ENCODE measurements around the gene SERINC3.
A peak's percentile ranks its signal among the peaks of the same experiment; 100 is the strongest.

Gene SERINC3

DNA sequence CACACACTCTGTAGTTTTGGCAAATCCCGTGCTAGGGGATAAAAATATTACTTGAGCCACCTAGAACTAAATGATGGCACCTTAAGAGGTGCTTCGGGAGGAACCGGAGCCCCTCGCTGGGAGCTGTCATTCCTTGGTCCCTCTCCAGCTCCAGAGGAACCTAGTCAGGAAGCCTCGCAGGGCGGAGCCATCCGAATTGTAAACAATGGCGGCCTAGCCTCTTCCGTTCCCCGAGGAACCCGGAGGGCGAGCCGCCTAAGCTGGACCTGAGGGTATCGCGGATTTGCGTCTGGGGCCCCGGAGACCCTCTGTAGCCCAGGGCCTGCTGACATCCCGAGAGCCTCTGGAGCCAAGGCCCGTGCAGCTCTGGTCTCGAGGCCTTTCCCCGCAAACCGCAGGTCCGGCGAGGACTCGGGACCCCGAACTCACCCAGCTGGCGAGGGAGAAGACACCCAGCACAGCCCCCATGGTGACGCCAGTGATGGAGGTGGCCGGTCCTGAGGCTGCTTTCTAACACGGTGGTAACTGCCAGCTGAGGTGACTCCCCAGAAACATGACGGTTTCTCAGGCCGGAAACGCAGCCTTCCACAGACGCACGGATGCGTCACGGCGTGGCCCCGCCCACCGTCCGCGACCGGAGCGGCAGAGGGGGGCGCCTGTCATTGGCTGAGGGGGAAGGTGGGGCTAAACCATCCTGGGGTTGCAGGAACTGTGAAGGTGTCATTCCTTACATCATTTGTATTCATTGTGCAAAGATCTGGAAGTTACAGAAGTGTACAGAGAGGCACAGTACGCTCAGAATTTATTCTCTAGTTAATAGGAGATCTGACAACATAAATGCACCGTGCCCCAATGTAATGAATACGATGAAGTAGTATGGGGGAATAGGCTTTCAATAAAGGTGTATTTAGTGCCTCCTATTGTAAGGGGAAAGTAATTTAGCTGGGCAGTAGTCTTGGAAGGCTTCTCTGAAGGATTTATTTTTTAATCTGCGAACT is at the start of gene SERINC3:
Gene SERINC3 (minus strand): TSS at position 587 of the 998 bp plus-strand sequence. CDS start 119 bp downstream, at position 468.
- CTCF ChIA-PET, result interaction anchor here (0.7 to 2.5 kb wide), 4 partner anchors 10 to 93 kb away, joined by 3 to 21 read pairs (median 3); no protein-coding TSS in a partner anchor
- H3K4me3 ChIP-seq (ENCODE audit: low read depth, low read length), result peak within 1 kb of the TSS; percentile 100
- POLR2A ChIA-PET, result interaction anchor here (0.7 to 1.2 kb wide), 3 partner anchors 10 to 80 kb away, joined by 3 to 4 read pairs (median 3); no protein-coding TSS in a partner anchor
- TF ChIP-seq, protein P1, sequence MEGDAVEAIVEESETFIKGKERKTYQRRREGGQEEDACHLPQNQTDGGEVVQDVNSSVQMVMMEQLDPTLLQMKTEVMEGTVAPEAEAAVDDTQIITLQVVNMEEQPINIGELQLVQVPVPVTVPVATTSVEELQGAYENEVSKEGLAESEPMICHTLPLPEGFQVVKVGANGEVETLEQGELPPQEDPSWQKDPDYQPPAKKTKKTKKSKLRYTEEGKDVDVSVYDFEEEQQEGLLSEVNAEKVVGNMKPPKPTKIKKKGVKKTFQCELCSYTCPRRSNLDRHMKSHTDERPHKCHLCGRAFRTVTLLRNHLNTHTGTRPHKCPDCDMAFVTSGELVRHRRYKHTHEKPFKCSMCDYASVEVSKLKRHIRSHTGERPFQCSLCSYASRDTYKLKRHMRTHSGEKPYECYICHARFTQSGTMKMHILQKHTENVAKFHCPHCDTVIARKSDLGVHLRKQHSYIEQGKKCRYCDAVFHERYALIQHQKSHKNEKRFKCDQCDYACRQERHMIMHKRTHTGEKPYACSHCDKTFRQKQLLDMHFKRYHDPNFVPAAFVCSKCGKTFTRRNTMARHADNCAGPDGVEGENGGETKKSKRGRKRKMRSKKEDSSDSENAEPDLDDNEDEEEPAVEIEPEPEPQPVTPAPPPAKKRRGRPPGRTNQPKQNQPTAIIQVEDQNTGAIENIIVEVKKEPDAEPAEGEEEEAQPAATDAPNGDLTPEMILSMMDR (IDR thresholded peaks at IDR 0.05; ENCODE audit: insufficient read depth, low read length, missing control alignments), result no peak
- DNase-seq (ENCODE audit: low read depth, low spot score), result peak; percentile 60

DNA sequence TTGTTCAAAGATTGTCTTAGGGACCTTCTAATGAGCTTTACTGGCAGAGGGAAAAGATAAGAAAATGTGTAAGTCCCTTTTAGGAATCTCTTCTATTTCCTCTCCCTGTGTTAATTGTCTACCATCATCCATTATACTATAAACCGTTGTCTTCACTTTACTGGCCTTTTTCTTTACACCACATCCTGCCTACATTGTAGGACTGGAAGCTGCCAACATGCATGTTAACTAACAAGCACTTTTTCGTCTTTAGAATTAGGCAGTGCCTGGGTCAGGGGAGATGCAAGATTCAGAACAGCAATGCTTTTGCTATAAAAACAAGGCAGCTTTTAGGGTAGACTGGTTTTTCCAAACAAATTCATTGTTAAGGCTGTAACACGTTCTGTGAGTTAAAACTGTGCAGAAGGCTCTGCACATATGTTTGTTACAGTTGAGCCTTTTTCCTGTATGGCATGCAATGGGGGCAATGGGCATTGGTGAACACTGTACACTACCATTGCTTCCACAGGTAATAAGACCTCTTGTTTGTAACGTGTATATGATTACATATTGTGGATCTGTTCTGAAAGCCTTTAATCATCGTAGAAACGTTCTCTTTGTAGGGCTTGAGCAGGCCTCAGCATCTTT is 49.6 kb upstream of the SERINC3 start:
- DNase-seq (ENCODE audit: low read depth, low spot score), result no peak
- TF ChIP-seq, protein P1 (IDR thresholded peaks at IDR 0.05; ENCODE audit: insufficient read depth, low read length, missing control alignments), result no peak
- ChIA-PET CTCF (interaction anchor here (0.9 to 1.2 kb wide), 4 partner anchors 36 to 112 kb away, joined by 3 read pairs; no protein-coding TSS in a partner anchor), POLR2A (no interaction called here)
- no peak overlapping the region for H3K4me3 ChIP-seq (ENCODE audit: low read depth, low read length)

DNA sequence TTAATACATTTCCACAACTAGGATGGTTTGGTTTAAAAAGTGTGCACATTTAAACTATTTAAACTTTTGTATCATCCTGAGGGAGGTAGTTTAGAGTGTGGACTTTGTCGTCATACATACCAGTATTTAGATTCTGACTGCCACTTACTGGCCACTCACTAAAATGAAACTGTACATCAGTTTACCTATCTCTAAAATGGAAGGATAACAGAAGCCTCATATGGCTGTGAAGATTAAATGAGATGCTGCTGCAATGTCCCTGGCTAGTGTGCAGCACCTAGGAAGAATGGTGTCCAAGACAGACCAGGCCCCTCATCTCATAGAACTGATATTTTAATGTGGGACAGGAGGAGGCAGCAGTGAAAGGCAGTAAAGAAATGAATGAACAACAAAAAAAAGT is 48.5 kb upstream of the SERINC3 start:
- ChIA-PET POLR2A (no interaction called here), CTCF (interaction anchor here (0.6 to 1.8 kb wide), 4 partner anchors 32 to 113 kb away, joined by 3 to 4 read pairs (median 3); no protein-coding TSS in a partner anchor)
- no peak for DNase-seq (ENCODE audit: low read depth, low spot score)
- no peak overlapping the region for H3K4me3 ChIP-seq (ENCODE audit: low read depth, low read length)
- TF ChIP-seq, protein P1 (IDR thresholded peaks at IDR 0.05; ENCODE audit: insufficient read depth, low read length, missing control alignments), result no peak

DNA sequence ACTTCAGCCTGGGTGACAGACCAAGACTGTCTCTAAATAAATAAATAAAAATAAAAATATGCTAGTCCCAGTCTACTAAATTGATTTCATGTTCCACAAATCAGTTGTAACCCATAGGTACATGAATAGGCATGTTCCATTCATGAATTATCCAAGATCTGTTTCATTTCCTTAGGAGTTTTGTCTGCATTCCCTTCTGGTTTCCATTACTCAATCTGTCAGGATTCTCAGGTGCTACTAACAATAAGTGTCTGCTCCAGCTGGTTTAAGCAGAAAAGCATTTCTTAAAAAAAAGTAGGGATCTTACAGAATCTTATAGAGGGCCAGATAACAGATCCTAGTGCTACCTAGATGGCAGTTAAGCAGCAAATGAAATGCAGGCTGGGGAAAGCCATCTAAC is 44.9 kb upstream of the SERINC3 start:
- DNase-seq (ENCODE audit: low read depth, low spot score), result no peak
- ChIA-PET CTCF (interaction anchor here (0.8 to 1.5 kb wide), 3 partner anchors 9 to 29 kb away, joined by 4 read pairs; no protein-coding TSS in a partner anchor), POLR2A (no interaction called here)
- H3K4me3 ChIP-seq (ENCODE audit: low read depth, low read length), result no peak overlapping the region
- TF ChIP-seq, protein P1 (IDR thresholded peaks at IDR 0.05; ENCODE audit: insufficient read depth, low read length, missing control alignments), result no peak

DNA sequence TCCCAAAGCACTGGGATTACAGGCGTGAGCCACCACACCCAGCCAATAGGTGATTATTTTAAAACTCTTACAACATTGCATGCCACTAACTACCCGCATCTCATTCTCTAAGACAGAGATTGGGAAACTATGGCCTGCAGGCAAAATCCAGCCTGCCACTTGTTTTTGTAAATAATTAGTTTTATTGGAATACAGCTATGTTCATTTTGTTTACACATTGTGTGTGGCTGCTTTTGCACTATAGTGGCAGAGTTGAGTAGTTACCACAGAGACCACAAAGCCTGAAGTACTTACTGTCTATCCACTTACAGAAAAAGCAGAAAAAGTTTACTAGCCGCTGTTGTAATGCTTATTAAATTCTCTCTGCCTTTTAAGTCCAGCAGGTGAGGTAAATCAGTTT is 44.1 kb upstream of the SERINC3 start:
- TF ChIP-seq, protein P1 (IDR thresholded peaks at IDR 0.05; ENCODE audit: insufficient read depth, low read length, missing control alignments), result no peak
- ChIA-PET CTCF (no interaction called here), POLR2A (no interaction called here)
- DNase-seq (ENCODE audit: low read depth, low spot score), result no peak
- no peak overlapping the region for H3K4me3 ChIP-seq (ENCODE audit: low read depth, low read length)
